NCI-H748 treated with DMSO at 0.1 percent for 48 hours (cell line): ENCODE measurements around the gene MAP3K19.
"Not testable (repeated sequence)": the region's sequence is repeated elsewhere in the genome, so short reads cannot be mapped to it uniquely, and the experiment has no call there.

Experiments
- DNase-seq: peaks from one replicate; lab custom pipeline; 2025; lab: John Stamatoyannopoulos, UW

MAP3K19 gene

DNA sequence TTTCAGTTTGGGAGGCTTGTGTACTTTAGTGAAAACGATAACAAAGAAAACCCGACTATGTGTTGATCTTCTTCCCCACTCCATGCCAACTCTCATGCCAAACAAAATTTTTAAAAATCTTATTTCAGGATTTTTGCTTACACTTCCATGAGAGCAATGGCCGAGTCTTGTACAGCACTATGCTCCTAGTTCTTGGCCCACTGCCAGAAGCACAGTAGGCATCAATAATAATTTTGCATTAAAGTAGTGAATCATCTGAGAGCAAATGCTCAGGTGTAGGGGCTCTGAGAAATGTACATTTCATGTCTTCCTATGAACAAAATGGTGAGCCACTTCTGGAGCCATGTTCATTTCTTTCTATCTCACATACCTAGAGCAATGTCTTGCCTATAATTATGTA, 62.2 kb downstream of the MAP3K19 start:
- DNase-seq, result no peak

DNA sequence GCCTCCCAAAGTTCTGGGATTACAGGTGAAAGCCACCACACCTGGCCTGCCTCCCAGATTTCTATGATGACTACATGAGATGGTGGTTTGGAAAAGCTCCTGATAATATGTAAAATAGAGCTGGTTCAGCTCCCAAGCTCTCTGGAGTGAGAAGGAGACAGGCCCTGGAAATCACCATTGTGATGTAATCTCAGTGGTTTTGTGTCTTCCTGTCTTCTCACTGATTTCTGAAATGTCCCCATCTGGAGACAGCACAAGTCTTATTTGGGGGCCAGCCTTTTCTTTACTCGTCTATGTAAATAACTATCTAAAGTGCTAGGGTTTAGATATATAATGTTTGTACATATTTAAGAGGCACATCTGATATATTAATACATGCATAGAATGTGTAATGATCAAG, 64.6 kb downstream of the MAP3K19 start:
- no peak for DNase-seq

DNA sequence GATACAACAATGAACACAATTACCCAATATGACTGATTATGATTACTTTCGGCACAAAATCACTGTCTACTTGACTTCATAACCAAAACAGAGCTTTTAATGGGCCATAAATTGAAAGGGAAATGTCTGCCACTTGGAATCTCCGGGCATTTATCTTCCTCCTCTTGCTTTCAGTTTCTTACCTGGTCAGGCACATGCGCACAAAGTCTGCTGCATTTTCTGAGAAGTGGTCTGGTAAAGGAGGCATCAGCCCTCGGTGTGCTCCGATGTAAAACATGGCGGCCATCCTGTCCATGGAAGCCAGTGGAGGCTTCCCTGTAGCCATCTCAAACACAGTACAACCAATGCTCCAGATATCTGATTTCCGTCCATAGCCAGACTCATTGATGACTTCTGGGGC, 66.6 kb downstream of the MAP3K19 start:
- DNase-seq, result no peak

DNA sequence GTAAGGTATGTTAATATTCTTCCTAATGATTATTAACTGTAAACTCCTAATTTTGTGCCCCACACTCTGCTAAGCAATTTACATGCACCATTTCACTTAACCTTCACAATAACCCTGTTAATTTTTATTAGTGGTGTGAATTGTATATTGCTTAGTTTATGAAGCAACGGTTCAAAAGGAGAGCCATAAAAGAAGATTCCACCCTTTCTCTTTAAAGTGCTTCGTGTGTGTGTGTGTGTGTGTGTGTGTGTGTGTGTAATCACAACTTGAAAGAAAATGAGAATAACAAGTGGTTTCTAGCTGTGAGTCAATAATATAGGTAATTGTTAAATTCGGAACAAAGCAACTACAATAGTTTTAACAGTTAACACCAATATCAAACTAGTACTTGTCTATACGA, 68.0 kb downstream of the MAP3K19 start:
- DNase-seq, result no peak

DNA sequence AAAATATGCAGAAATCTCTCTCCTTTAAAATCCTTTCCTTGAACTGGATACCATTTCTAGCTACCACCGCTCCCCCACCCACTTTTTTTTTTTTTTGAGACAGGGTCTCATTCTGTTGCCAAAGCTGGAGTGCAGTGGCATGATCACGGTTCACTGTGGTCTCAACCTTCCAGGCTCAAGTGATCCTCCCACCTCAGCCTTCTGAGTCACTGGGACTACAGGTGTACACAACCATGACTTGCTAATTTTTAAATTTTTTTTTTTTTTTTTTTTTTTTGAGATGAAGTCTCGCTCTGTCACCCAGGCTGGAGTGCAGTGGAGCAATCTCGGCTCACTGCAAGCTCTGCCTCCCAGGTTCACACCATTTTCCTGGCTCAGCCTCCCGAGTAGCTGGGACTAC, 70.1 kb downstream of the MAP3K19 start:
- DNase-seq, result not testable (repeated sequence)

DNA sequence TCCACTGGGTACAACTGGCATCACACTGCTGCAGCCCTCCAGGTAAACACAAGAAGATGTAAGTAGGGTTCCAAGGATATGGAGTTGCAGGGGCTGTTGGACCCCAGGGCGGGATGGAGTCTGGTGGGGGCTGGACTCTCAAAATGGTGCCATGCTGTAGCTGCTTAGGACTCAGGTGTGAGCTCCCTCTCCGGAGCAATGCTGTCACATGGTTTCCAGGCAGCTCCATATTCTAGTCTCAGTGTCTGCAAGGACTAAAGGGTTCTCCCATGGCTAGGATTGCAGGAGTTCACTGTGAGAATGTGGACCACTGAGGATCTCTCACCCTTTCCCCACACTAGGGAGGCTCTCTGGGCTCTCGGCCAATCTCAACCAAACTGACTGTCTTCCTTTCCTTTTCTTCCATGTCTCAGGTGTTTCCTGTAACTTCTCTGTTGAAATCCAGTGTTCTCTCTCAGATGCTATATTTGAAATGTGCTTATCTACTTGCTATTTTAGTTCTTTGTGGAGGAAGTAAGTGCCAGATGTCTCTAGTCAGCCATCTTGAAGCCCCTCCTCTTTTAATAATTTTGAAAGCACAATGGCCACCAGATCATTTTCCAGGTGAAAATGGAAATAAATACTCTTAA, 71.1 kb downstream of the MAP3K19 start:
- no peak for DNase-seq

DNA sequence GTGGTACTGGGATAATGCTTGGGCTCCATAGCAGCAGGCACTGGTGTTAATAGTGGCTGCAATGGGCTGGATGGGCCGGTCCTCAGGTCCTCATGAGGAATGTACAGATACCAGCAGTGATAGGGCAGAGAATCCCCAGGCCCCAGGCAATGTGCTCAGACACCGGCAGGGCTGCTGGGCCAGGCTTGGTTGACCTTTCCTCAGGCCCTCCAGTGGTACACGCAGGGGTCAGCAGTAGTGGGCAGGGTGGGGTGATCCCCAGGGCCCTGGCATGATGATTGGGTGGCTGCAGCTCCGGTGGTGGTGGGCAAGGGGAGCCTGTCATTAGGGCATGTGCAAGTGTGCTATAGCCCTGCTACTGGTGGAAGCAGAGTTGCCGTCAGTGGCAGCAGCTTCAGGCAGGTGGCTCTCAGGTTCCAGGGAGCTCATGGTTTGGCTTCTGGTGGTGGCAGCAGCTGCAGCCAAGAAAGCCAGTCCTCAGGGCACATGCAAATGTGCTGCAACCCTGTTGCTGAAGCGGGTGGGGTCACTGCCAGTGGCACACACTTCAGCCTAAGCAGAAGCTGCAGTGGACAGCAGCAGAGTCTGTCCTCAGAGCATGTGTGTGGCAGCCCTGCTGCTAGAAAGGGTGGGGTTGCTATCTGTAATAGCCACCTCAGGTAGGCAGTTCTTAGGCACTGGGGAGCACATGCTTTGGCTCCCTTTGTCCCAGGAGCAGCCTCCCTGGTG, 71.8 kb downstream of the MAP3K19 start:
- no peak for DNase-seq

DNA sequence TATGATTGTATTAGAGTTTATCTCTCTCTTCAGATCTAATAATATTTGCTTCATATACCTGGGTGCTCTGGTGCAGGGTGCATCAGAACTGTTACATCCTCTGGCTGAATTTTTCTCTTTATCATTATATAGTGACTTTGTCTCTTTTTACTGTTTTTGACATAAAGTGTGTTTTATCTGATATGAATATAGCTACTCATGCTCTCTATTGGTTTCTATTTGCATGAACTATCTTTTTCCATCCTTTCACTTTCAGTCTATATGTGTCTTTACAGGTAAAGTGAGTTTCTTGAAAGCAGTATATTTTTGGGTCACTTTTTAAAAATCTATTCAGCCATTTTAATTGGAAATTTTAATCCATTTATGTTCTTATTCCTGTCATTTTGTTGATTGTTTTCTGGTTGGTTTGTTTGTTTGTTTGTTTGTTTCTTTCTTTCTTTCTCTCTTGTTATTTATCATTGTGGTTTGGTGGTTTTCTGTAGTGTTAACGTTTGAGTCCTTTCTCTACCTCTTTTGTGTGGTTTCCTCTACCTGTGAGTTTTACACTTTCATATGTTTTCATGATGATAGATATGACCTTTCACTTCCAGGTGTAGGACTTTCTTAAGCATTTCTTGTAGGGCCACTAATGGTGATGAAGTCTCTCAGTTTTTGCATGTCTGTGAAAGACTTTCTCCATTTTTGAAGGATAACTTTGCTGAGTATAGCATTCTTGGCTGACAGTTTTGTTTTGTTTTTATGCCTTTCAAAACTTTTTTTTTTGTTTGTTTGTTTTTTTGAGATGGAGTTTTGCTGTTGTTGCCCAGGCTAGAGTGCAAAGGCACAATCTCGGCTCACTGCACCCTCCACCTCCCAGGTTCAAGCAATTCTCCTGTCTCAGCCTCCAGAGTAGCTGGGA, 73.8 kb downstream of the MAP3K19 start:
- DNase-seq, result no peak

DNA sequence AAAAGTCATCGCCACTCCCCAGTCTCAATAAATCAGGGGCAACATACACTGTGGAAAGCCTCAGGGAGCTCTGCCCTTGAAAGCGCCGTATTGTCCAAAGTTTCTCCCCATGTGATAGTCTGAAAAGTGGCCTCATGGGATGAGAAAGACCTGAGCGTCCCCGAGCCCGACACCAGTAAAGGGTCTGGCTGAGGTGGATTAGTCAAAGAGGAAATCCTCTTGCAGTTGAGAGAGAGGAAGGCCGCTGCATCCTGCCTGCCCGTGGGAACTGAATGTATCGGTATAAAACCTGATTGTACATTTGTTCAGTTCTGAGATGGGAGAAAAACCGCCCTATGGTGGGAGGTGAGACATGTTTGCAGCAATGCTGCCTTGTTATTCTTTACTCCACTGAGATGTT, 80.1 kb downstream of the MAP3K19 start:
- not testable (repeated sequence) for DNase-seq

DNA sequence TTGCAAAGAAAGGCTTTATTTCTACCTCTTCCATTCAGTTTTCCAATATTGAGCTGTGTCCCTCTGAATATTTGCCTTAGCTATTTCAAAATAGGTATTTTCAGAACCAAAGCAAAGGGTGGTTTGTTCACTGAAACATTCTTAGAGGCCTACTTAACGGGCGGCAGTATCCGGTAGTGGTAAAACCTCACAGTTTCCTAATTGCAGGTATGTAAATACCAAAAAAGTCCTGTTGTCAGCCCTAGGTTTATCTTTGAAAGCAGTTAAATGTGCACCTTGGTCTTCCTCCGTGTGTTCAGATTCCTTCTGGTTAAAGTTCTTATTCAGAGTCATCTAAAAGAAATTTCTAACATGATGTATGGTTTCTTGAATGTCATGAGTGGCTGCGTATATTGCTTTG, 89.8 kb downstream of the MAP3K19 start:
- DNase-seq, result no peak

DNA sequence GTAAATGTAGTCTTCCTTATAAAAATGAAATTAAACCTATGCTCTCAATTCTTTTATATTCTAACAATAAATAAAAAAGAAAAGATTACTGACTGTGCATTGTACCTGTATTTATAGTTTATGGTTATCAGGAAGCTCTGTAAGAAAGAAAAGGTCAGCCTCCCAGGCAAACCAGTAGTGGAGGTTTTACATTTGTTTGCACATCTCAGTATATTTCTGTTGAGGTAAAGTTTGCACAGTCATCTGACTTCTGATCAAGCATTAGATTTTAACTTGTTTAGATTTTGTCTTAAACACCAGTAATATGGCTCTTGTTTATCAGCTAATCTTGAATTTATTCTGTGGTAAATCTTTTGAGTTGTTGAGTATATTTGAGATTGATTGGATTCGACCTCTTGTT, 91.5 kb downstream of the MAP3K19 start:
- no peak for DNase-seq

DNA sequence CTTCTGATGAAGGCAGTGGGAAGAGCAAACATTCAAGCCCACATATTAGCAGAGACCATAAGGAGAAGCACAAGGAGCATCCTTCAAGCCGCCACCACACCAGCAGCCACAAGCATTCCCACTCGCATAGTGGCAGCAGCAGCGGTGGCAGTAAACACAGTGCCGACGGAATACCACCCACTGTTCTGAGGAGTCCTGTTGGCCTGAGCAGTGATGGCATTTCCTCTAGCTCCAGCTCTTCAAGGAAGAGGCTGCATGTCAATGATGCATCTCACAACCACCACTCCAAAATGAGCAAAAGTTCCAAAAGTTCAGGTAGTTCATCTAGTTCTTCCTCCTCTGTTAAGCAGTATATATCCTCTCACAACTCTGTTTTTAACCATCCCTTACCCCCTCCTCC, 93.2 kb downstream of the MAP3K19 start:
- DNase-seq, result no peak

DNA sequence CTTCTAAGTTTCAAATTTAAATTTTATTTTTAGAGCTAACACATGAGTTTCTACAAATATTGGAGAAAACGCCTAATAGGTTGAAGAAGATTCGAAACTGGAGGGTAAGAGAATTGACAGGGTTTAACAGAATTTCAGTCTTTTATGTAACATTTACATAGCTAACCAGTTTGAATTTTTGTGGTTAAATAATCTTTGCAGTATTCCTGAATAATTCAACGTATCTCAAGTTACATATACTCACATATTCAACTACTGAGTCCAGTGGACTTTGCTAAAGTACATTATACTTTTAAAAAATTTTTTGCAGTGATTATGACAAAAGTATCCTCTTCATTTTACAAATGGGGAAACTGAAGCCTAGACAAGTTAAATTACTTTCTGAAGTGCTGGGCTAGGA, 94.6 kb downstream of the MAP3K19 start:
- DNase-seq, result no peak

DNA sequence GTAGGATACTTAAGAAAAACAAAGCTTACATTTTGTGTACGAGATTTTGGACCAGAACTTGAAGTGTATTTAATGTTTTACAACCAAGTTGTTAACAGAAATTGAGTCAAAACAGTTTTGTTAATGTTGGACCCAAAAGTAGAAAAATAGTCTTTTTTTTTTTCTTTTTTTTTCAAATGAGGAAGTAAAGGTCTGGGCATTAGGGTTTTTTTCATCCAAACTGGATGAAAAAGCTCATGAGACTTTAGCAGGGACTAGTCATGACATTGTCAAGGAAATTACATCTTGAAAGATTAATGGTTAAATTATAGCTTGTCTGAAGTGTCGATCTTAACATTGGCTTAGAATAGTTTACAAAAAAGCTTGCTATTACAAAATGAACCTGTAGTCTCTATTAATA, 96.4 kb downstream of the MAP3K19 start:
- DNase-seq, result no peak

DNA sequence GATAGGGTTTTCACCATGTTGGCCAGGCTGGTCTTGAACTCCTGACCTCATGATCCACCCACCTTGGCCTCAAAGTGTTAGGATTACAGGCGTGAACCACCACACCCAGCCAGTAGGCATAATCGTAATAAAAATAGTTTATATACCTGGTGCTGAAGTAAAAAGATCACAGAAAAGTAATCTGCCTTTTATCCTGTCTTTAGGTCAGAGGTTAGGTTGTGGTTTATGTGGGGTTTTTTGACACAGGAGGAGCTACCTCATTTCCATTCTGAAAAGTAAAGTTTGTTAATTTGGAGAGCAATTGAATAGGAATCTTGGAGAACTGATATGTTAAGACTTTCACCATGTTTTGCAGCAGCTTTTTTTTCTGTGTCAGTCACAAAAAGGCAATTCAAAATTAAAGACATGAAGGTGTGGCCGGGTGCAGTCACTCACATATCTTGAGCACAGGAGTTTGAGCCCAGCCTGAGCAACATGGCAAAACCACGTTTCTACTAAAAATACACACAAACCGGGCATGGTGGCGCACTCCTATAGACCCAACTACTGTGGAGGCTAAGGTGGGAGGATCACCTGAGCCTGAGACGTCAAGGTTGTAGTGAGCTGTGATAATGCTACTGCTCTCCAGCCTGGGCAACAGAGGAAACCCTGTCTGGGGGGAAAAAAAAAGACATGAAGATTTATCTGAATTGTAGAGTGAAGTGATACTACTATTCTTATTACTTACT, 97.1 kb downstream of the MAP3K19 start:
- no peak for DNase-seq

DNA sequence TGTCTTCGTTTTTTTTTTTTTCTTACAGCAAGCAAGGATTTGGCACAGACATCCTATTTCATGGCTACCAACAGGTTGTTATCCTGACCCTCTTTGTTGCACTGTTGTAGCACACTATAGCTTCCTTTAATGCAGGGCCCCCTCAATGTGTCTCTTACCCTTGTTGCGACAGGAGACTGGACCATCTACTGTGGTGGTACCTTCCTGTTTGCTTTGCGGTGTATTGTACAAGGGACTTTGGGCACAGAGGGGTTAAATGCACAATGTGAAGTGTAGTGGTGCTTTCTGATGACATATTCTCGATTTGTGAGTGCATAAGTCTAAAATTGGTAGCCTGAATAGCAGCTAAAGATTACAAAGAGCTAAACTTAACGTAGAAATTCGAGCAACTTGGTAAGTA, 101.2 kb downstream of the MAP3K19 start:
- no peak for DNase-seq

DNA sequence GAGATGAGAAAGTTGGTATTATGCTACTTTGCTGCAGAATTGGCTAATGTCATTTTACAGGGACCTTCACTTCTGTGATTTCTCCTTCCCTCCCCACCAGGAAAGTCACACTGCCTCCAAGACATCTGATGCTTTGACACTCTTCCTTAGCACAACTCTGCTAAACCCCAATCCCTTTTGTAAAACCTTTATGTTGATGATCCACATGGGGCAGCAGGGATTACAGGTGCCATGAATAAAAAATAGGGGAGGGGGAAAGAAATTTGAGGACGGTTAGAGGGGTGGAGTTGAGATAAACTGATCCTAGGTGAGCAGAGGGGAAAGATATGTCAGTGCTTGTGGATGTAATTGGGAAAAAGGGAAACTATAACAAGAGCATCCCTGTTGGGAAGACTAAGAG, 102.3 kb downstream of the MAP3K19 start:
- DNase-seq, result no peak

DNA sequence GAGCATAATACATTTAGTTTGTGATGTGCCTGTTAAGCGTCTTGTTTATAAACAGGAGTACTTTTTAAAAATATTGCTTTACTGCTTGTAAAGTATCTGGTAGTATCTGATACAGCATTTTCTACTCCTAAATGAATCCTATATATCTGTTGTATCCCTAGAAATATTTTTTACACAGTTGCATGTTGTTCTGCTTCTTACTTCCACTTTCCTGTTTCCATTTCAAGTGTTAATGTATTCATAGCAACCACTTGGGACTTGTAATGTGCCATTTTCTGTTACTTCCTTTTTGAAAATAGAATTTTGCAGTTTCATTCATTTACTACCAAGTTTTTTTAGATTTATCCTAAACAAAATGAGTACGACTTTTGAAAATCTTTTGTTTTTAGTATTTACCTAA, 103.7 kb downstream of the MAP3K19 start:
- no peak for DNase-seq

DNA sequence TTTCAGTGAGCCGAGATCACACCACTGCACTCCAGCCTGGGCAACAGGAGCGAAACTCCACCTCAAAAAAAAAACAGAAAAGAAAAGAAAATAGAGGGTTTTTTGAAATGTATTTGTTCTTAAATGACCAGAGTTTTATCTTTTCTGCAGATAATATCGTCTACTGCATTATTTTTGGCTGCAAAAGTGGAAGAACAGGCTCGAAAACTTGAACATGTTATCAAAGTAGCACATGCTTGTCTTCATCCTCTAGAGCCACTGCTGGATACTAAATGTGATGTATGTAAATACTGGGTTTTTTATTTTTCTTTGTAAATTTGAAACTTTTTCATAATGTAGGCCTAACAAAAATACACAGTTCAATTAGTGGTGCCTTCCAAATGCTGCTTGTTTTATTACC, 110.6 kb downstream of the MAP3K19 start:
- DNase-seq, result no peak

DNA sequence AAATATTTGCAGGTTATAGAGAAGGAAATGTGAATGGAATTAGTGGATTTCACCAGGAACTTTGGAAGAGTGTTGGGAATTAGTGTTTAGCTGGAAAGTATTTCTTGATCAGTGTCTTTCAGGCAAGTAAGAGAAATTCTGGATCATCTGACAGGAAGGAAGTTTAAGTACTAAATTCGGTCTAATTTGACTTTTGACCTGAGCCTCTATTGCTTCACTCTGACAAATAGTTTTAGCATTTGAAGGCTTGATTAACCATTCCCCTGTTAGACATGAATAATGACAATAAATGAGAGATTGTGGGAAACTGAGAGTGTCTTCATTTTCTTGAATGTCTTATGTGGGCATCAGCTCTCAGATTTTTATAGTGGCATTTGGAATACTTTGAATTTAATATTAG, 112.6 kb downstream of the MAP3K19 start:
- no peak for DNase-seq

DNA sequence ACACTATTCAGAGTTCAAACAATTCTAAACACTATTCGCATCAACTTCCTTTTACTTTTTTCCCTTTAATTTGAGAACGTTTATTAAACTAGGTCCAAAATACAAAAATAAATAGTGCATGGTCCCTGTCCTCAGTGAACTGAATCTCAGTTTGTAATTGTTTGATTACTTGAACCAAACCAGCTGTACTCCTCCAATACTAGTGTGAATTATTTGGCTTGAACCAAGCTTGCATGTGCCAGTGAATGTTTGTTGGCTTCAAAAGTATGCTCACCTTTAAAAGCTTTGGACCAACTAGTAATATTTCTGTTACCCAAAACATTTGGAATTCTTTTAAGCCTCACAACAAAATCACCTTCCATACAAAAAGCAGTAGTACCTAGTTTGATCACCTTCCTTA, 113.1 kb downstream of the MAP3K19 start:
- no peak for DNase-seq

DNA sequence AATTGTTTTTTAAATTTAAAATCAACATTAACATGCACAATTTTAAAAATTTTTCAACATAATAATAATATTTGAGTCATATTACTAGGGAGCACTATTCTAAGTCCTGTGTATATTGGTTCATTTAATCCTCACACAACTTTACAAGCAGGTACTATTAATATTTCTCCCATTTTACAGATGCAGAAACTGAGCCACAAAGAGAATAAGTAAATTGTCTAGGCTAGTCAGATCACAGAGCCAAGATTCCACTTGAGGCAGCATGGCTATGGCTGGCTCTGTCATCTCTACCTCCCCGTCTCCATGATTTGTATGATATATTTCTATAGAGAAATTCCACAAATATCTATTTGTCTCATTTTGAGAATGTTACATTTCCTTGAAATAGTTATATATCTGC, 113.5 kb downstream of the MAP3K19 start:
- DNase-seq, result no peak
